NCI-H446 treated with DMSO at 0.1 percent for 48 hours (cell line): ENCODE results near the gene ACTR1A.

Experiments used
- DNase-seq: peaks from one replicate; lab custom pipeline; 2025; lab: John Stamatoyannopoulos, UW

ACTR1A gene

DNA sequence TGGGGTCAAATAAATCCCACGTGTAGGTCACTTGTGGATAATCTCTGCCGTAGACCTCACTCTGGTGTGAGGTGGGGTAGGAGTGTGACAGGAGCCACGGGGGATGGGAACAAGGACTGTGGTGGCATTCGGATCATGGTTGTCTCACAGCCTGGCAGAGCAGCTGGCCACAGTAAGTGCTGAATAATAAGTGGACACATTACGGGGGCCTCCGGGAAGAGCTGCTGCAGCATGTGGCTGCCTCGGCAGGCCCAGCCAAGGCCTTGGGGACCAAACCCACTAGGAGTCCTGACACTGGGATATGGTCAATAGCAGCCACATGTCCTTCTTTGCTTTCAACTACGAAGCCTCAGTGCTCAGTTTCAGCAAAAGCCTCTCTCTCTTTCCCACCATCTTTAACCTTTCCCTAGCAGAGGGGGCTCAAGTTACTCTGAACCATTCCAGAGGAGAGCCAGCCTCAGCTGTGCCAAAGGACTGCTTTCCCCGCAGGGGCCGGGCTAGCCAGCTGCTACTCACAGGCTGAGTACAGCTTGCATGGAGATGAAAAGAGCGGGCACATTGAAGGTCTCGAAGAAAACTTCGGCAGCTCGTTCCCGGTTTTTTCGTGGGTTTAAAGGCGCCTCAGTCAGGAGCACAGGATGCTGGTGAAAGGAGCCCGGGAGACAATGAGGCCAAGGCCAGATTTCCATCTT is 17.3 kb downstream of the ACTR1A start:
- no peak for DNase-seq

DNA sequence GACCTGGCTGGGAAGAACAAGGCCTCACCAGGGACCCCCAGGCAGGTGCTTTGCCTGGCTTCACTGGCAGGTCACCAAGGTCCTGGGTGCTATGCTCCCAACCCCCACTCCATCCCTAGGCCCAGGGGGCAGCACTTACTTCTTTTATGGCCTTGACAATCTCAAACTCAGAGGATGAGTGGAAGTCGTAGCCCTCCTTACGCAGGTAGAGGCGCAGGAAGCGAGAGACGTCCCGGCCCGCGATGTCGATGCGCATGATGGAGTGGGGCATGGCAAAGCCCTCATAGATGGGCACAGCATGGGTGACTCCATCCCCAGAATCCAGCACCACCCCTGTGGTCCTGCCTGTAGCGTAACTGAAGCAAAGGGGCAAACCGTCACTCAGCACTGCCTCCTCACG is 18.5 kb downstream of the ACTR1A start:
- DNase-seq = no peak

DNA sequence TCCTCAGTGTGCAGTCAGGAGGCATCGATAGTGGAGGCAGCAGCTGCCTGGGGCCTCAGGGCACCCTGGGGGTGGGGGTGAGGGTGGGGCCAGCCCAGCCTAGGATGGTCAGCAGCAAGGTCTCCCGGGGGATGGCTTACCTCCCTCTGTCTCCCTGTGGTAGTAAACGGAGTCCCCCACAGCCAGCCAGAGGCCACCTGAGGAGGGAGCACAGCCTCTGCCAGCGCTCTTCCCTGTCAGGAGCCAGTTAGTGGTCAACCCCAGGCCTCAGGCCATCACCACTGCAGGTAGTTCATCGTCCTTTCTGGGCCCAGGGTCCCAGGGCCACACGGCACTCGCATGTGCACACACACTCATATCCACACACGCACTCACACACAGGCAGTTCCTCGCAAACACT is 22.1 kb downstream of the ACTR1A start:
- DNase-seq = no peak

DNA sequence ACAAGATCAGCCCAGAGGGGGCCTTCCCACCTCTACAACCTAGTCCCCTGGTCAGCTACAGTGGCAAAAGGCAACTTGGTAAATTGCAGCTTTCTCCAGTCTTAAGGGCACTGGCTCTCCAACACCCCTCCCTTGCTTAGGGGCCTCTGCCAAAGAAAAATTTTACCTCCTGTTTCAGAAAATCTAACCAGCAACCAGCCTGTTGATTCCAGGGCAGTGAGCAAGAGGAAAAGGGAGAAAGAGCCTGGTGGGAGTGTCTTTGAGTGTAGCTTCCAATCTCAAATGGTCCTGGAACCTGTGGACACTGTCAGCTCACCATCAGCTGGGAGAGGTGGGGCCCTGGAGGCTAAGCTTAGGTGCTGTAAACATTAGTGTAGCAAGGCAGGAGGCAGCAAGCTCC is 22.9 kb downstream of the ACTR1A start:
- DNase-seq = no peak

DNA sequence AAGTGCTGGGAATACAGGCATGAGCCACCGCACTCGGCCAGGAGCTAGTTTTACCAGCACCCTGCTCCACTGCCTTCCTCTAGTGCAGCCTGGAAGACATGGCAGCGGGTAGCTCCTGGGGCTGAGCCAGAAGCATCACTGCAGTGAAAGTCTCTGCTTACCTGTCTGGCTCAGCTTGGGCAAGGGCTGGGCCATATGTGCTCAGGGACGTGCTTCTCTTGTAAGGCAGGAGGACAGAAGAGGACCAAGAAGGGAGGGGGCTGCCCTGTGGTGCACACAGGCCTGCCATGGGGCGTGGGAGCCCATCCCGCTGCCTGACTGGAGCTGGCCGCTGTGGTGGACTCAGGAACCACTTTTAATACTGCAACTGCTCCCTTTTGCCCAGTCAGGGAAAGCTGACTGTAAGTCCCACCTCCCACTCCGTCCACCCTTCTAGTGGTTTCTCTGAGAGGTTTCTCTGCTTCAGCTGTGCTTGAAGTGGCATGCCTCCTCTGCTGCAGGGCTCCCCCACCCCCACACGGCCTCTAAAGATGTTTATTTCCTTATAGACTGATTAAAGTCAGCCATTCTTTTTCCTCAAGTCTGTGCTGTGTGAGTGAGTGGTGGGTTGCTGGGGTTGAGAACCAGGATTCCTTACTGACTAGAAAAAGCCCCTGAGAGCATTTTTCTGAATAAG is 25.9 kb downstream of the ACTR1A start:
- DNase-seq = no peak

DNA sequence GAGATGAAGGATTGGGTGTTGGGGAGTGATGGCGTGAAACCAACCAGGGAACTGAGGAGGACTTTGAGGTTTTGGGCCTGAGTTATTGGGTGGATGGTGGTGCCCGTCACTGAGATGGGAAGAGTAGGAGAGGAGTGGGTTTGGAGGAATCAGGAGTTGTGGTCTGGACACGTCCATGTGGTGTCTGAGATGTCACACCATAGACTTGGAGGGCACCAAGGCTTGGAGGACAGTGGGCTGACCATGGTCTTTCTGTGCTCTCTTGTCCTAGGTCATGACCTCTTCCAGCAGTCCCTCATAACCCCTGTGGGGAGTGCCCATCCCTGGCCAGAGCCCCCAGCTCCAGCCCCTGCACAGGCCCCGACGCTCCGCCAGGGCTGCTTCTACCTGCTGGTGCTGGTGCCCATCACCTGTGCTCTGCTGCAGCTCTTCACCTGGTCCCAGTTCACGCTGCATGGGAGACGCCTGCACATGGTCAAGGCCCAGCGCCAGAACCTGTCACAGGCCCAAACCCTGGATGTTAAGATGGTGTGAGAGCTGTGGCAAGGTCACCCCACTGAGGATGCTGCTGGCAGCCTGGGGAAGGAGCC is 27.0 kb downstream of the ACTR1A start:
- DNase-seq = no peak

DNA sequence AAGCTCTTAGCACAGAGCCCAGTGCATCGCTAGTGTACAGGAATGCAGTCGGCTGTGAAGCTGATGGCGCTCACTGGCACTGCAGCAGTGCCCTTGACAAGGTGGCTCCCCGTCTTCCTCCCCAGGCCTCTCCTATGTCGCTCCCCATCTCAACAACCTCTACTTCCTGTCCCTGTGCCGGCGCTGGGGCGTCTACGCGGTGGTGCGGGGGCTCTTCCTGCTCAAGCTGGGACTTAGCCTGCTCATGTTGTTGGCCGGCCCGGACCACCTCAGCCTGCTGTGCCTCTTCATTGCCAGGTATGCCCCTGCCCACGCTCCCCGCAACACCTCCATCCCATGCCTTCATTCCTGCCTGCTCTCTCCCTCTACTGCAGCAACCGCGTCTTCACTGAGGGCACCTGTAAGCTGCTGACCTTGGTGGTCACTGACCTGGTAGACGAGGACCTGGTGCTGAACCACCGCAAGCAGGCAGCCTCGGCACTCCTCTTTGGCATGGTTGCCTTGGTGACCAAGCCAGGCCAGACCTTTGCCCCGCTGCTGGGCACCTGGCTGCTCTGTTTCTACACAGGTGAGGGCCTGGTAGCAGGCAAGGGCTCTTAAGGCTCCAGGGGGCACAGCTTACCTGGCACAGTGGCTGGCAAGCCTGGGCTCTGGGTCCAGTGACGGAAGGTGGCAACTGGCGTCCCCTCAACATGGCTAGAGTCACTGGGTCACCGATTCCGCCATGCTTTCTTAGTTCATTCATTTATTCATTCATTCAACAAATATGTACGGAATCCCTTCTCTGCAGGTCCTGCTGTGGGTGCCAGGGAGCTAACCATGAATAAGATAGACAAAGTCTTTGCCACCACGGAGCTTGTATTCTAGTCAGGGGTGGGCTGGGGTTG is 28.8 kb downstream of the ACTR1A start:
- no peak for DNase-seq

DNA sequence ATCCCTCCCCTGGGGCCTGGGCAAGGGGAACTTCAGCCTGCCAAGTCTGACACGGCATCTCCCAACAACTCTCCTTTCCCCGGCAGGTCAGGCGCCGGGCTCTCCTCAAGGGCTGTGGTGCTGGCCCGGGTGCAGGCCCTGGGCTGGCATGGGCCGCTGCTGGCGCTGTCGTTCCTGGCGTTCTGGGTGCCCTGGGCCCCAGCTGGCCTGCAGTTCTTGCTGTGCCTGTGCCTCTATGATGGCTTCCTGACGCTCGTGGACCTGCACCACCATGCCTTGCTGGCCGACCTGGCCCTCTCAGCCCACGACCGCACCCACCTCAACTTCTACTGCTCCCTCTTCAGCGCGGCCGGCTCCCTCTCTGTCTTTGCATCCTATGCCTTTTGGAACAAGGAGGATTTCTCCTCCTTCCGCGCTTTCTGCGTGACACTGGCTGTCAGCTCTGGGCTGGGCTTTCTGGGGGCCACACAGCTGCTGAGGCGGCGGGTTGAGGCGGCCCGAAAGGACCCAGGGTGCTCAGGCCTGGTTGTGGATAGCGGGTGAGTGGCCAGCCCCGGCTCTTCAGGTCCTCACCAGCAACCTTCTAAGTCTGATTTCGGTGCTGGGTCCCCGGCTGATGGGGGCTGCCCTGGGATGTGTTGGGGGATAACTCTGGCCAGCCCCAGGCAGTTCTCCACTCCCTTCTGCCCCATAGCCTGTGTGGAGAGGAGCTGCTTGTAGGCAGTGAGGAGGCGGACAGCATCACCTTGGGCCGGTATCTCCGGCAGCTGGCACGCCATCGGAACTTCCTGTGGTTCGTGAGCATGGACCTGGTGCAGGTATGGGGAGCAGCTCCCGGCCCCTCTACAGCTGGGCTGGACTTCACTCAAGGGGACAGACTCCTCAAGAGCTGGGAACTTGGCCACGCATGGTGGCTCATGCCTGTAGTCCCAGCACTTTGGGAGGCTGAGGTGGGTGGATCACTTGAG is 31.6 kb downstream of the ACTR1A start:
- no peak for DNase-seq

DNA sequence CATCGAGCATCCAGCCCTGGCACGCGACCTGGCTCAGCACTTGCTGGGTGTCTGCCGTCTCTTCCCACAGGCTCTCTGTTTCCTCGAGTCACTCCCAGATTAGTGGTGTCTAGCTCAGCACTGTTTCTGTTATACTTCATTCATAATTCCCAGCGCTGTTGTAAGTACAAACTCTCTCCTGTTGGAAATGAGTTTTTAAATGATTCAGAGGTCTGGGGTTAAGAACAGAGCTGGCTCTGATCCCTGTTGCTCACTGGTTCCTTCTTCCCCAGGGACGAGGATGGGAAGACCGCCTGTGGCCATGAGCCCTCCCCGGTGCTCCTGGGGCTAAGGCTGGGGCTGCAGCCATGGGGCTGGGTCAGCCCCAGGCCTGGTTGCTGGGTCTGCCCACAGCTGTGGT is 33.8 kb downstream of the ACTR1A start:
- DNase-seq = no peak

DNA sequence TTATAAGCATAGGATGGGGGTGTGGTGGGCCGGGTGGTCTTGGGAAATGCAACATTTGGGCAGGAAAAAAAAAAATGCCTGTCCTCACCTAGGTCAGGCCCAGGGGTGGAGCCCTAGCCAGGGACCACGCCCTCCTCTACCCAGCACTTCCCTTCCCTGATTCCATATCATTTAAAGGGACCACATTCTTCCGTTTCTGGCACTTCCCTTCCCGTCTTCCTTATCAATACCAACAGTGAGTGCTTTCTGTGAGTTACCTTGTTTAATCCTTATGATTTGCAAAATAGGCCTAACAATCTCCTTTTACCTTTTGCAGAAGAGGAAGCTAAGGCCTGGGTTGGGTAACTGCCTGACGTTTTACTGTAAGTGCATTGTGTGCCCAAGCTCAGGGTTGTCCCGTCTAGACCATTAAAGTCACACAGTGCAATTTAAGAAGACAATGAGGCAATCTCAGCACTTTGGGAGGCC is 34.5 kb downstream of the ACTR1A start:
- no peak for DNase-seq

DNA sequence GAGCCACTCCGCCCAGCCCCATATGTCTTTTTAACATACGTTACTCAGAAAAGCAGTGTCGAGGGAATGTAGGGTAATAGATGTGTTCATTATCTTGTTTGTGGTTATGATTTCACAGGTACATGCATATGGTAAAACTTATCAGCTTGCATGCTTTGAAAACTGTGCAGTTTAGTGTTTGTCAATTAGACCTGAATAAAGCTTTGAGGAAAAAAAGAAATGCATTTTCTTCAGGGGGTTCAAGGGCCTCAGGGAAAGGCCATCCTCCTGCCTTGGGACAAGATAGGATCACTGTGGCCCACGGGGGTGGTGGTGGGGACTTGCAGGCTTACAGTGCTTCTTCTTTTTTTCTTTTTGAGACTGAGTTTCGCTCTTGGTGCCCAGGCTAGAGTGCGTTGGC is 35.2 kb downstream of the ACTR1A start:
- no peak for DNase-seq

DNA sequence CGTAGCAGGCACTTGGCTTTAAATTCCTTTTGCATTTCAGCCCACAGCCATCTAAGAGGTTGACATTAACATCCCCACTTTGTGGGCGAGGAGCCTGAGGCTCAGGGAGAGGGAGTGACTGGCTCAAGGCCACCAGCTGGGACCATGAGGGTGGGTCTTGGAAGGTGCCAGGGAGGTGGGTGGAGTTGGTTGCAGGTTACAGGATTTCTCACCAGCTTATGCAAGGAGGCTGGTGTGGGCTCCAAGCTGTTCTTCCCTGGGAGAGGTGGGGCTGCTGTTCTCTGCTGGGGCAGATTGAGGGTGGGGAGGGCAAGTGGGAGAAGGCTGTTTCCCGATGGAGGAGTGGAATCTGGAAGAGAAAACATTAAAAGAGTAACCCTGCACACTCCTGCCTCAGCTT is 37.0 kb downstream of the ACTR1A start:
- no peak for DNase-seq

DNA sequence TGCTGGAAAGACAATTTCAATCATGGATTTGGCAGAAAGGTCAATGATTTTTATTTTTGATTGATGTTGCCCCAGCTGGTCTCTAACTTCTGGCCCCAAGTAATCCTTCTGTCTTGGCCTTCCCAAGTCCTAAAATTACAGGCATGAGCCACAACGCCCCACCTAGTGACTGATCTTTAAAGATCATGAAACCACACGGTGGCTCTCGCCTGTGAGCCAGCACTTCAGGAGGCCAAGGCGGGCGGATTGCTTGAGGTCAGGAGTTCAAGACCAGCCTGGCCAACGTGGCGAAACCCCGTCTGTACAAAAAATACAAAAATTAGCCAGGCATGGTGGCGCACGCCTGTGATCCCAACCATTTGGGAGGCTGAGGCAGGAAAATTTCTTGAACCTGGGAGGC is 38.5 kb downstream of the ACTR1A start:
- no peak for DNase-seq

DNA sequence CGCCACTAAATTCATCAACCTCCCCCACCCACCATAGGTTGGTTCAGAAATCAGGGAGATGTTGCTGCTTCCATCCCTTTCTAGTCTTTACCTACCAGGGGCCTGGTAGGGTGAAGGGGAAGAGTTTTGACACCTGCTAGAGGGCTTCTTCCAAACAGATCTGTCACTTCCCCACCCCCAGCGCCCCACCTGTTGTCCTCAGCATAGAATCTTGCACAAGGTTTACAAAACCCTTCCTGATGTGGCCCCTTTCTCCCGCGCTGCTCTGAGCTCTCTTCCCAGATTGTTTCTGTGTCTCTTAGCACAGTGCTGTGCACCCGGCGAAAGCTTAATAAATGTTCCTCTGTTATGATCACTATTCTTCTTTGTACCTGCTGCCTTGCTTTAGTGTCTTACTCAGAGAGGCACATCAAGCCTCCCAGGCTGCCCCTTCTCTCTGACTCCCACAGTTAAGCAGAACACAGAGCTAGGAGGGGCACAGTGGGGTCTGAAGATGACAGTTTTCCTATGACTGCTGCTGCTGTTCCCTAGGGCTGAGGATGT is 39.9 kb downstream of the ACTR1A start:
- no peak for DNase-seq

DNA sequence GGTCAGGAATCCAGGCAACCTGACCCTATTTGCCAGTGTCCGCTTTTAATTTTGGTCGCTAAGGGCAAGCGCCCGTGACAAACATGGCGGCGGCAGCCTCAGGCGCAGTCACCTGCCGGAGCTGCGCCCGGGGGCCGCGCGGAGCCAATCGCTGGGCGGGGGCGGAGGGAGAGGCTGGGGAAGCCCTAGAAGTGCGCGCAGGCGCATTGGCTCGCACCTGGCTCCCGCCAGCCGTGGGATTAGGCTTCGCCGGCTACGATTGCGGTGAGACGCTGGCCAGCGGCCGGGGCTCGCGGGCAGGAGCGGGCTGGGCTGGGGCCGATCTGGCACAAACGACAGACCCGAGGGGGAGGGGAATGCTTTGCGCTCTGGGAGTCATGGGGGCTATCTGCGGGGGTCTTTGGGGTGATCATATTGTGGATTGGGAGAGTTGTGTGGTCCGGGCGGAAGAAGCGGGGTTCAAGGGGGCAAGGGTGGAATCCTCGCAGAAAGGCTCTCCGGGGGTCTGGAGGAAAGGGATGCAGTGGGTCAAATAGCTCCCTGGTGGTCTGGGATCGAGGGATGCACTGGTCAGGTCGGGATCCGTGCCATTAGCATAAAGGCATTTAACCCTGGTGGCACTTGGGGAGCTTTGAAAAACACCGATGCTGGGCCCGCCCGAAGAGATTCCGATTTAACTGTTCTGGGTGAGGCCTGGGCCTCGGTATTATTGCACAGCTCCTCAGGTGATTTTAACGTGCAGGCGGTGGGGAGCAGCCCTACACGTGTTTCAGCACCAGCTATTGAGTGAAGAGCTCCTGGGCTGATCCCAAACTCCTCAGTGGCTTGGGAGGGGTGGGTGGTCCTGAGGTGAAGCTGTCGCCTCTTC is 41.1 kb downstream of the ACTR1A start:
- peak; percentile 59 for DNase-seq

DNA sequence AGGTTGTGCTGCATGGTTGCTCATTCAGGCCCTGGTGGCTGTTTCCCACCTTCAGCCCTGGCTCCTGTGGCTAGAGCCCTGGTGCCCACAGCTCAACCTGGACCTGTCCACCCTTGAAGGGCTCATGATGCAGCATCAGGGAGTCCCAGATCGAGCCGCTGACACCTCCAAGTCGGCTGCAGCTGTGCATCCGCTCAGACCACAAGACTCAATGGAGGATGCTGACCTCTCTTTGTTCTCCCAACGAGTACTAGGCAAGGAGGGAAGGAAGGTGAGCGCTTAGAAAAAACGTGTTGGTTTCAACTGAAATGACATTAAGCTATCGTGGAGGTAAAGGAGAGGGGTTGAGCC is 41.7 kb downstream of the ACTR1A start:
- no peak for DNase-seq

DNA sequence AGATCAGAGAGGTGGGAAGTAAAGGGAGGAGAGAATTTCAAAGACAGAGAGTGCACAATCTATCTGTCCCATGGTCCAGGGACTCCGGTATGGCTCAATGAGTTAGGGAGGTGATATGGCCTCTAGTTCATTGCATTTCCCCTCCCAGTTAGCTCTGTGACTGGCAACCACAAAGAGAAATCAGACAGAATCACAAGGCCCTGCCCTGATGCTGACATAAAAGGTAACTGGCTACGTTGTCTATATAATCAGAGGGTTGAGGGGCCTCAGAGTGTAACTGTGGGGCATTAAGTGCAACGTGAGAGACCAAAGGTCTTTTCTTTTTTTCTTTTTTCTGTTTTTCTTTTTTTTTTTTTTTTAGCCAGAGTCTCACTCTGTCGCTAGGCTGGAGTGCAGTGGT is 43.9 kb downstream of the ACTR1A start:
- DNase-seq = no peak

DNA sequence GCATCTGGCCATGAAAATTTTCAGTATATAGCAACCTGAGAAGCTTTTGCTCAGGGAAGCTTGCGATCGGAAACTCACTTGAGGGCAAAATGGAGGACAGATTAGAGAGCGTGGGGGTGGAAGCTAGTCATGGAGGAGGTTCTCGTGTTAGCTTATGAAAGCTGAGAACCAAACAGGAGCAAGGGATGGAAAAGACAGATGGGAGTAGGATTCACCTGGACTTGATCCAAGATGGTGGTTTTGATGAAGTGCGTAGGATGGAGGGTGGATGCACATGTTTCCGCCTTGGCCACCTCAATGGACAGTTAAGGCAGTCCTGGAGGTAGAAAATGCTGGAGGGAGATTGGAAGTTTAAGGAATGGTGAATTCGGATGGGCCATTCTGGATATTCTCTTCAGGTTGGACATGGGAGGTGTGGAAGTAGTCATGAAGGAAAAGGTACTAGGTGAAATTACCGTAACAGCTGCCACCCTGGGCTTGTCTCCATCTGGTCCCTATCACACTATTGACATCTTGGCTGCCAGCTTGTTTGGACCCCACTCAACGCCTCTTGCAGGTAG is 44.8 kb downstream of the ACTR1A start:
- peak; percentile 10 for DNase-seq

DNA sequence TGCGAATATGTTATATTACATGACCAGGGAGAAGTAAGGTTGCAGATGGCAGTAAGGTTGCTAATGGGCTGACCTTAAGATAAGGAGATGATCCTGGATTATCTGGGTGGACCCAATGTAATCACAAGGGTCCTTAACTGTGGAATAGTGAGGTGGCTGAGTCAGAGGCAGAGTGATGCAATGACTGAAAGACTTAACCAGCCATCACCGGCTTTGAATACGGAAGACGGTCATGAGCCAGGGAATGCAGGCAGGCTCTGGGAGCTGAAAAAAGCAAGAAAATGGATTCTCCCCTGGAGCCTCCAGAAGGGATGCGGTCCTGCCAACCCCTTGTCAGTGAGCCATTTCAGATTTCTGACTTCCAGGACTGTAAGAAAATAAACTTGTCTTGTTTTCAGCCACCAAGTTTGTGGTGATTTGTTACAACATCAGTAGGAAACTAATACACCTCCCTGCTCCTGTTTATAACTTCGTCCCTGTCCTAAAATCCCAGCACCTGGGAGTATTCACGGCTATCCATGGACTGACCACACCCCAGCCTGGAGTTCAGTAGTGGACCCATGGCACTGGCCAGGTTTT is 46.5 kb downstream of the ACTR1A start:
- no peak for DNase-seq
